ENCODE measurements around the gene POMP. TPM values are rescaled to one million over a fixed set of nuclear protein-coding genes. Genes with fewer than 3 reads are reported as not detected.

The POMP gene
- total and polyA plus RNA-seq, 8 donors, result 57.3 to 82.7 (median 64.6) TPM

DNA sequence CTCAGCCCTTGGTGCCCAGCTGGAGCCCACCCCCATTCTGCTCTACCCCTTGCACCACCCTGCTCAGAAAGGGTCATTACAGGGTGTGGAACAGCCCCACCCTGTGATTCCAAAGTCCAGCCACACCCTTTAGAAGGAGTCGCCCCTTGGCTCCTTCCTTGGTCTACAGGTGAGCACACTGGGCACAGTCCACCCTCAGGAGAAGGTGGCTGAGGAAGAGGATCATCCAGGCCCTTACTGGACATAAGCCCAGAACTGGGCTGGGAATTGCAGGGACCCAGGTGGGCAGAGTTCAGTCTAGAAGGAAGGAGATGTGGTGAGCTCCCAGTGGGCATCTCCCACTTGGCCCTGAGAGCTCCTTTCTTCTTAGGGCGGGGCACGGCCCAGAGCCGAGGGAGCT is 51.2 kb downstream of the POMP start:
- intact Hi-C loops (cut with DNase I), result no loop called here
- DNase-seq (no peak), ATAC-seq (no peak)
- no peaks in the 10 kb centered on the region for H3K27me3 ChIP-seq
- peaks cover 0 to 8% of the 10 kb centered on the region in 2 donors for H3K36me3 ChIP-seq
- H3K27ac ChIP-seq, result no peak overlapping the region
- H3K4me1 ChIP-seq, result peaks cover 0 to 8% of the 10 kb centered on the region in 2 donors
- H3K4me3 ChIP-seq, result no peak overlapping the region
- TF ChIP-seq CTCF (IDR thresholded peaks at IDR 0.05), result no peak
- H3K9me3 ChIP-seq, result no peaks in the 10 kb centered on the region

DNA sequence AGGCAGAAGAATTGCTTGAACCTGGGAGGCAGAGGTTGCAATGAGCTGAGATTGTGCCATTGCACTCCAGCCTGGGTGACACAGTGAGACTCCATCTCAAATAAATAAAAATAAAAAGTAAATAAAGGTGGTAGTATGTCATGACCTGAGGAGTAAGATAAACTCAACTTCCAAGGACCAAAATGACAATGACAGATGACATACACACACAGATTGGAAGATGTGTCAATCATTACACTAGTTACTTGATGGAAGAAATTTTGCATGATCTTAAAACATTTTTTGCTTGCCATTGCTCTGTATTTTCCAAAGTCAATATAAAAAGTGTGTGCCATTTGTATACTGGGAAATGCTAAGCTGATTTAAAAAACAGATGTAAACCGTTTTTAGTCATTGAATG is 55.7 kb downstream of the POMP start:
- peaks cover 0 to 30% of the 10 kb centered on the region in 2 donors for H3K4me1 ChIP-seq
- no peak overlapping the region for H3K4me3 ChIP-seq
- TF ChIP-seq CTCF (IDR thresholded peaks at IDR 0.05), result no peak
- no peak for ATAC-seq
- no peaks in the 10 kb centered on the region for H3K27me3 ChIP-seq
- H3K9me3 ChIP-seq, result no peaks in the 10 kb centered on the region
- intact Hi-C loops (cut with DNase I), result no loop called here
- DNase-seq, result no peak
- no peak overlapping the region for H3K27ac ChIP-seq
- no peaks in the 10 kb centered on the region for H3K36me3 ChIP-seq

DNA sequence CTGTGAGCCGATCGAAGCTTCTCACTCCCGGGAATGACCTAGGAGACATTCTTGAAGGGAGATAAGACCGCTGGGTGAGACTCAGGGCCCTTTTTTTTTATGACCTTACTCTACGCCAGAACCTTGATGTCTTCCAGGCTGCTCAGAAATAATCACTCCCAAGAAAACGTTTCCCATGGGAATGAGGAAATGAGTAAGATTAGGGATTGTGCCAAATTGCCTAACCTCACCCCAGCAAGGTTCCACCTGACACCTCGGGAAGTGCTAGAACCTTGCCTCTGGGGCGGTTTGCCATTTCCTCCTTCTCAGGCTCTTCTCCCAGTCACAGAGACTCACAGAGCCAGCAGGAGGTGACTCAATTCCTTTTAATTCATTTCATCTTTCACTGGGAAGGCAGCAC is 57.6 kb downstream of the POMP start:
- TF ChIP-seq CTCF (IDR thresholded peaks at IDR 0.05), result no peak
- ATAC-seq (no peak), DNase-seq (peak in 1 of 4 donors; percentile 46)
- H3K4me3 ChIP-seq, result no peak overlapping the region
- peak overlapping the region in 1 of 2 donors; percentile 53 for H3K27ac ChIP-seq
- H3K9me3 ChIP-seq, result no peaks in the 10 kb centered on the region
- H3K36me3 ChIP-seq, result no peaks in the 10 kb centered on the region
- intact Hi-C loops (cut with DNase I), result no loop called here
- no peaks in the 10 kb centered on the region for H3K27me3 ChIP-seq
- H3K4me1 ChIP-seq, result peaks cover 0 to 30% of the 10 kb centered on the region in 2 donors

DNA sequence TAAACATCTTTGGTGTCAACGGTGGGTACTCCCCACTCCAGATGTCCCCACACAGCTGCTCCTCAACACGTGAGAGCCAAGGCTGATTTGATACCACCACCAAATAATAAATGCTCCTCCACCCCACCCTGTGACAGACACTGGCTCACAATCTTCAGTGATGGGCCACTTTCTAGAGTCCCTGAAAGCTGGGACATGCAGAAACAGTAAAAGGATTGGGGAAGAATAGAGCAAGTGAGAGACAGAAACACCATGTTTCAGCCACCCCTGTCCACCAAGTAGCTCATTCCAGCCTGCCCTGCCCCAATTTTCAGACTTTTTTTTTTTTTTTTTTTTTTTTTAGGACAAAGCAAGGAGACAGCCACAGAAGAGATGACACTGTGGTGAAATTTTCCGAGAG is 58.2 kb downstream of the POMP start:
- intact Hi-C loops (cut with DNase I), result no loop called here
- no peak for TF ChIP-seq CTCF (IDR thresholded peaks at IDR 0.05)
- no peak for ATAC-seq
- H3K27ac ChIP-seq, result peak overlapping the region in 1 of 2 donors; percentile 53
- peaks cover 0 to 30% of the 10 kb centered on the region in 2 donors for H3K4me1 ChIP-seq
- no peaks in the 10 kb centered on the region for H3K27me3 ChIP-seq
- no peak for DNase-seq
- H3K9me3 ChIP-seq, result no peaks in the 10 kb centered on the region
- no peak overlapping the region for H3K4me3 ChIP-seq
- H3K36me3 ChIP-seq, result no peaks in the 10 kb centered on the region

GRCh38 chr13:28718196-28718542 is 59.2 kb downstream of the POMP start:
- H3K4me3 ChIP-seq, result peak overlapping the region; percentile 54 to 65
- peak in 1 of 4 donors; percentile 7 for DNase-seq
- no peaks in the 10 kb centered on the region for H3K27me3 ChIP-seq
- H3K27ac ChIP-seq, result peak overlapping the region; percentile 96 to 98
- no peaks in the 10 kb centered on the region for H3K36me3 ChIP-seq
- H3K4me1 ChIP-seq, result peaks cover 0 to 30% of the 10 kb centered on the region in 2 donors
- intact Hi-C loops (cut with DNase I), result no loop called here
- TF ChIP-seq CTCF (IDR thresholded peaks at IDR 0.05), result no peak
- peak; percentile 6 for ATAC-seq
- H3K9me3 ChIP-seq, result no peaks in the 10 kb centered on the region
